ENCODE results near the gene GAB1.

Gene GAB1

GRCh38 chr4:143355540-143356217 is 19.0 kb downstream of the GAB1 start:
- Histone ChIP-seq H3K27ac (ENCODE audit: low read depth, low read length) (no peak overlapping the region), H3K36me3 (ENCODE audit: control insufficient read depth in 5 of 5, insufficient read depth in 5 of 5, low read length in 5 of 5) (no peaks in the 10 kb centered on the region), H3K4me1 (ENCODE audit: control insufficient read depth in 5 of 5, insufficient read depth in 5 of 5, low read length in 5 of 5) (peaks cover 3 to 50% (median 36%) of the 10 kb centered on the region in 5 donors), H3K27me3 (ENCODE audit: control insufficient read depth in 5 of 5, insufficient read depth in 4 of 5, low read length in 5 of 5) (no peaks in the 10 kb centered on the region), H3K9ac (ENCODE audit: low read length in 5 of 5) (no peak overlapping the region), H3K4me3 (ENCODE audit: low read depth in 1 of 5, low read length in 5 of 5) (no peak overlapping the region), H3K9me3 (ENCODE audit: control insufficient read depth in 5 of 5, low read length in 5 of 5) (no peaks in the 10 kb centered on the region)

- Histone ChIP-seq H3K4me1 (ENCODE audit: control insufficient read depth in 5 of 5, insufficient read depth in 5 of 5, low read length in 5 of 5) (peaks cover 4 to 58% (median 39%) of the 10 kb centered on the region in 5 donors), H3K9ac (ENCODE audit: low read length in 5 of 5) (no peak overlapping the region), H3K36me3 (ENCODE audit: control insufficient read depth in 5 of 5, insufficient read depth in 5 of 5, low read length in 5 of 5) (no peaks in the 10 kb centered on the region)
These were observed 19.8 kb downstream of the GAB1 start for GRCh38 chr4:143356493-143356892.

GRCh38 chr4:143357161-143357845 is 20.6 kb downstream of the GAB1 start:
- H3K4me1 ChIP-seq (ENCODE audit: control insufficient read depth in 5 of 5, insufficient read depth in 5 of 5, low read length in 5 of 5): peaks cover 3 to 52% (median 34%) of the 10 kb centered on the region in 5 donors
- no peak overlapping the region for H3K27ac ChIP-seq (ENCODE audit: low read depth, low read length)
- no peaks in the 10 kb centered on the region for H3K36me3 ChIP-seq (ENCODE audit: control insufficient read depth in 5 of 5, insufficient read depth in 5 of 5, low read length in 5 of 5)
- H3K9me3 ChIP-seq (ENCODE audit: control insufficient read depth in 5 of 5, low read length in 5 of 5): no peaks in the 10 kb centered on the region
- H3K9ac ChIP-seq (ENCODE audit: low read length in 5 of 5): no peak overlapping the region
- no peak overlapping the region for H3K4me3 ChIP-seq (ENCODE audit: low read depth in 1 of 5, low read length in 5 of 5)
- H3K27me3 ChIP-seq (ENCODE audit: control insufficient read depth in 5 of 5, insufficient read depth in 4 of 5, low read length in 5 of 5): no peaks in the 10 kb centered on the region

More at GRCh38 chr4:143356493-143356892, 19.8 kb downstream of the GAB1 start:
- H3K4me3 ChIP-seq (ENCODE audit: low read depth in 1 of 5, low read length in 5 of 5): no peak overlapping the region
- H3K9me3 ChIP-seq (ENCODE audit: control insufficient read depth in 5 of 5, low read length in 5 of 5): no peaks in the 10 kb centered on the region
- H3K27ac ChIP-seq (ENCODE audit: low read depth, low read length): no peak overlapping the region
- no peaks in the 10 kb centered on the region for H3K27me3 ChIP-seq (ENCODE audit: control insufficient read depth in 5 of 5, insufficient read depth in 4 of 5, low read length in 5 of 5)

GRCh38 chr4:143358419-143358818 is 21.7 kb downstream of the GAB1 start:
- Histone ChIP-seq H3K9me3 (ENCODE audit: control insufficient read depth in 5 of 5, low read length in 5 of 5) (no peaks in the 10 kb centered on the region), H3K9ac (ENCODE audit: low read length in 5 of 5) (no peak overlapping the region), H3K27ac (ENCODE audit: low read depth, low read length) (no peak overlapping the region), H3K27me3 (ENCODE audit: control insufficient read depth in 5 of 5, insufficient read depth in 4 of 5, low read length in 5 of 5) (no peaks in the 10 kb centered on the region), H3K4me1 (ENCODE audit: control insufficient read depth in 5 of 5, insufficient read depth in 5 of 5, low read length in 5 of 5) (peaks cover 2 to 51% (median 37%) of the 10 kb centered on the region in 5 donors), H3K4me3 (ENCODE audit: low read depth in 1 of 5, low read length in 5 of 5) (no peak overlapping the region), H3K36me3 (ENCODE audit: control insufficient read depth in 5 of 5, insufficient read depth in 5 of 5, low read length in 5 of 5) (no peaks in the 10 kb centered on the region)

- Histone ChIP-seq H3K4me1 (ENCODE audit: control insufficient read depth in 5 of 5, insufficient read depth in 5 of 5, low read length in 5 of 5) (peaks cover 2 to 51% (median 37%) of the 10 kb centered on the region in 5 donors), H3K27me3 (ENCODE audit: control insufficient read depth in 5 of 5, insufficient read depth in 4 of 5, low read length in 5 of 5) (no peaks in the 10 kb centered on the region), H3K27ac (ENCODE audit: low read depth, low read length) (peak overlapping the region; percentile 28), H3K9me3 (ENCODE audit: control insufficient read depth in 5 of 5, low read length in 5 of 5) (no peaks in the 10 kb centered on the region), H3K9ac (ENCODE audit: low read length in 5 of 5) (no peak overlapping the region), H3K36me3 (ENCODE audit: control insufficient read depth in 5 of 5, insufficient read depth in 5 of 5, low read length in 5 of 5) (no peaks in the 10 kb centered on the region), H3K4me3 (ENCODE audit: low read depth in 1 of 5, low read length in 5 of 5) (peak overlapping the region in 1 of 5 donors; percentile 1)
These were observed 22.4 kb downstream of the GAB1 start for GRCh38 chr4:143358923-143359643.

GRCh38 chr4:143359644-143360193 is 23.0 kb downstream of the GAB1 start:
- H3K27me3 ChIP-seq (ENCODE audit: control insufficient read depth in 5 of 5, insufficient read depth in 4 of 5, low read length in 5 of 5): no peaks in the 10 kb centered on the region
- H3K4me1 ChIP-seq (ENCODE audit: control insufficient read depth in 5 of 5, insufficient read depth in 5 of 5, low read length in 5 of 5): peaks cover 2 to 50% (median 37%) of the 10 kb centered on the region in 5 donors
- no peak overlapping the region for H3K4me3 ChIP-seq (ENCODE audit: low read depth in 1 of 5, low read length in 5 of 5)
- H3K9me3 ChIP-seq (ENCODE audit: control insufficient read depth in 5 of 5, low read length in 5 of 5): no peaks in the 10 kb centered on the region
- H3K27ac ChIP-seq (ENCODE audit: low read depth, low read length): peak overlapping the region; percentile 28
- no peaks in the 10 kb centered on the region for H3K36me3 ChIP-seq (ENCODE audit: control insufficient read depth in 5 of 5, insufficient read depth in 5 of 5, low read length in 5 of 5)
- no peak overlapping the region for H3K9ac ChIP-seq (ENCODE audit: low read length in 5 of 5)

GRCh38 chr4:143360838-143361625 is 24.4 kb downstream of the GAB1 start:
- no peaks in the 10 kb centered on the region for H3K27me3 ChIP-seq (ENCODE audit: control insufficient read depth in 5 of 5, insufficient read depth in 4 of 5, low read length in 5 of 5)
- no peak overlapping the region for H3K27ac ChIP-seq (ENCODE audit: low read depth, low read length)
- H3K36me3 ChIP-seq (ENCODE audit: control insufficient read depth in 5 of 5, insufficient read depth in 5 of 5, low read length in 5 of 5): no peaks in the 10 kb centered on the region
- H3K9ac ChIP-seq (ENCODE audit: low read length in 5 of 5): peak overlapping the region in 2 of 5 donors; percentile 3 to 32
- no peaks in the 10 kb centered on the region for H3K9me3 ChIP-seq (ENCODE audit: control insufficient read depth in 5 of 5, low read length in 5 of 5)
- no peak overlapping the region for H3K4me3 ChIP-seq (ENCODE audit: low read depth in 1 of 5, low read length in 5 of 5)
- H3K4me1 ChIP-seq (ENCODE audit: control insufficient read depth in 5 of 5, insufficient read depth in 5 of 5, low read length in 5 of 5): peaks cover 2 to 38% (median 31%) of the 10 kb centered on the region in 5 donors

GRCh38 chr4:143362349-143363046 is 25.8 kb downstream of the GAB1 start:
- H3K27ac ChIP-seq (ENCODE audit: low read depth, low read length): no peak overlapping the region
- no peaks in the 10 kb centered on the region for H3K27me3 ChIP-seq (ENCODE audit: control insufficient read depth in 5 of 5, insufficient read depth in 4 of 5, low read length in 5 of 5)
- no peaks in the 10 kb centered on the region for H3K9me3 ChIP-seq (ENCODE audit: control insufficient read depth in 5 of 5, low read length in 5 of 5)
- H3K4me3 ChIP-seq (ENCODE audit: low read depth in 1 of 5, low read length in 5 of 5): no peak overlapping the region
- peaks cover 2 to 32% (median 30%) of the 10 kb centered on the region in 5 donors for H3K4me1 ChIP-seq (ENCODE audit: control insufficient read depth in 5 of 5, insufficient read depth in 5 of 5, low read length in 5 of 5)
- H3K9ac ChIP-seq (ENCODE audit: low read length in 5 of 5): no peak overlapping the region
- no peaks in the 10 kb centered on the region for H3K36me3 ChIP-seq (ENCODE audit: control insufficient read depth in 5 of 5, insufficient read depth in 5 of 5, low read length in 5 of 5)

GRCh38 chr4:143363332-143363731 is 26.7 kb downstream of the GAB1 start:
- H3K4me3 ChIP-seq (ENCODE audit: low read depth in 1 of 5, low read length in 5 of 5): no peak overlapping the region
- no peak overlapping the region for H3K27ac ChIP-seq (ENCODE audit: low read depth, low read length)
- H3K9ac ChIP-seq (ENCODE audit: low read length in 5 of 5): no peak overlapping the region
- H3K4me1 ChIP-seq (ENCODE audit: control insufficient read depth in 5 of 5, insufficient read depth in 5 of 5, low read length in 5 of 5): peaks cover 2 to 32% (median 30%) of the 10 kb centered on the region in 5 donors
- H3K9me3 ChIP-seq (ENCODE audit: control insufficient read depth in 5 of 5, low read length in 5 of 5): no peaks in the 10 kb centered on the region
- no peaks in the 10 kb centered on the region for H3K36me3 ChIP-seq (ENCODE audit: control insufficient read depth in 5 of 5, insufficient read depth in 5 of 5, low read length in 5 of 5)
- H3K27me3 ChIP-seq (ENCODE audit: control insufficient read depth in 5 of 5, insufficient read depth in 4 of 5, low read length in 5 of 5): no peaks in the 10 kb centered on the region
